Measurements from ENCODE around the gene IQUB.

GRCh38 chr7:123528265-123528664 lies 6.1 kb downstream of the IQUB start:
- TF ChIP-seq EZH2 (IDR thresholded peaks at IDR 0.05; ENCODE audit: low read length) (no peak), CTCF (optimal IDR thresholded peaks at IDR 0.05 in 1 of 3, IDR thresholded peaks at IDR 0.05 in 1 of 3, conservative IDR thresholded peaks at IDR 0.05 in 1 of 3; ENCODE audit: extremely low read depth in 1 of 3, insufficient read depth in 2 of 3, low read length in 3 of 3) (no peak)
